GM12872 (cell line): ENCODE results near the gene CLMN.

Source experiments
- CTCF ChIP-seq: IDR thresholded peaks from 3 replicates; pipeline ENCODE4 v1.5.1; 2011; ENCODE audit warnings: low read depth, mild to moderate bottlenecking, low read length, moderate library complexity; ENCODE audit not compliant: insufficient read depth

CLMN gene

GRCh38 chr14:95248432-95248831 lies 71.3 kb downstream of the CLMN start:
- no peak for TF ChIP-seq CTCF

- TF ChIP-seq CTCF, result no peak
Measured at GRCh38 chr14:95246870-95247269, 72.8 kb downstream of the CLMN start.

- no peak for TF ChIP-seq CTCF
Measured at GRCh38 chr14:95245334-95245733, 74.4 kb downstream of the CLMN start.

GRCh38 chr14:95244587-95244986 lies 75.1 kb downstream of the CLMN start:
- no peak for TF ChIP-seq CTCF

GRCh38 chr14:95242870-95243269 lies 76.8 kb downstream of the CLMN start:
- no peak for TF ChIP-seq CTCF

- no peak for TF ChIP-seq CTCF
Measured at GRCh38 chr14:95240859-95241813, 78.6 kb downstream of the CLMN start.

- no peak for TF ChIP-seq CTCF
Measured at GRCh38 chr14:95238487-95239298, 81.0 kb downstream of the CLMN start.
